K562 (cell line): ENCODE data around the gene TM4SF4. TPM values are rescaled to one million over a fixed set of nuclear protein-coding genes. Genes with fewer than 3 reads are reported as not detected.

Experiments used
- ATAC-seq: fragments of 200-7000 bp; cut with Tn5 transposase; 3 replicates; pipeline ENCODE4 v1.9.1; 2020; ENCODE audit warnings: moderate library complexity
- BruUV-seq: library from RNA; stranded (reverse); fragments of 400-500 nt; replicated peaks from 2 replicates; lab custom pipeline; 2021; lab: Mats Ljungman, UMichigan
- CTCF ChIA-PET: fragments of 300-600 bp; formaldehyde crosslinking; extraction: SDS; loops from one replicate; lab custom pipeline; 2021; ENCODE audit warnings: low intra/inter-chr PET ratio; lab: Yijun Ruan, JAX
- POLR2A ChIA-PET: fragments of 300-600, 350-650 bp; sonication (Branson Sonifier 250); formaldehyde crosslinking; extraction: SDS; loops from one replicate; lab custom pipeline; 2021; ENCODE audit warnings: antibody characterized with exemption, inconsistent platforms; lab: Yijun Ruan, JAX
- DNase-seq, 4 experiments: peaks; one replicate each; pipeline versions ENCODE4 v3.0.0 to v3.0.0-alpha.2; 2011 to 2018; ENCODE audit warnings: low spot score in 3 of 4, mixed read lengths in 3 of 4; ENCODE audit errors: extremely low read depth in 1 of 4
- FAIRE-seq: peaks from 2 replicates; lab custom pipeline; 2011; peaks lifted over from hg19 to GRCh38; lab: Jason Lieb, UNC
- H2AFZ ChIP-seq: 2 replicates; pipeline ENCODE4 v1.6.0; 2011; ENCODE audit warnings: low read depth, low read length, control low read depth, inconsistent platforms
- H3K27ac ChIP-seq: fragments of 200-600 bp; 3 replicates; pipeline ENCODE4 v1.8.0; 2011; ENCODE audit warnings: low read depth, mild to moderate bottlenecking, control low read depth, inconsistent platforms, low read length, moderate library complexity, mixed read lengths; ENCODE audit errors: extremely low read depth
- H3K27me3 ChIP-seq, 2 experiments: fragments of 300-600 bp in 1 of 2; 2 replicates in 1 of 2; 3 replicates in 1 of 2; pipeline versions ENCODE4 v1.6.0 to v1.8.0; 2011; ENCODE audit warnings: inconsistent platforms in 2 of 2, low read length in 2 of 2, mild to moderate bottlenecking in 1 of 2, mixed read lengths in 1 of 2, moderate library complexity in 1 of 2; ENCODE audit not compliant: control insufficient read depth in 2 of 2, insufficient read depth in 2 of 2
- H3K36me3 ChIP-seq: fragments of 300-600 bp; 3 replicates; pipeline ENCODE4 v1.8.0; 2011; ENCODE audit warnings: mild to moderate bottlenecking, low read length, inconsistent platforms; ENCODE audit not compliant: control insufficient read depth, insufficient read depth
- H3K4me1 ChIP-seq, 2 experiments: fragments of 200-600 bp in 1 of 2; replicated peaks in 1 of 2; 2 replicates in 1 of 2; 3 replicates in 1 of 2; pipeline versions ENCODE4 v1.5.1 to v1.8.0; 2011; ENCODE audit warnings: inconsistent platforms in 2 of 2, low read length in 2 of 2, mild to moderate bottlenecking in 1 of 2, mixed read lengths in 1 of 2, moderate library complexity in 1 of 2; ENCODE audit not compliant: control insufficient read depth in 2 of 2, insufficient read depth in 2 of 2
- H3K4me2 ChIP-seq: 2 replicates; pipeline ENCODE4 v1.6.1; 2011; ENCODE audit warnings: low read length, control low read depth, inconsistent platforms, mixed read lengths; ENCODE audit not compliant: insufficient read depth
- H3K4me3 ChIP-seq: fragments of 200-600 bp; sonication (generic), shearing (Covaris generic); 2 replicates; pipeline ENCODE4 v1.5.1; 2016; ENCODE audit warnings: control low read depth, inconsistent platforms
- H3K79me2 ChIP-seq: fragments of 200-600 bp; 3 replicates; pipeline ENCODE4 v1.8.0; 2011; ENCODE audit warnings: low read length, inconsistent platforms; ENCODE audit not compliant: control insufficient read depth, insufficient read depth
- H3K9ac ChIP-seq, 2 experiments: 2 replicates each; pipeline versions ENCODE4 v1.6.0 to v1.6.1; 2011; ENCODE audit warnings: low read depth in 2 of 2, low read length in 2 of 2, control low read depth in 1 of 2, inconsistent platforms in 1 of 2, mild to moderate bottlenecking in 1 of 2, mixed read lengths in 1 of 2; ENCODE audit not compliant: insufficient read depth in 1 of 2
- H3K9me1 ChIP-seq: one replicate; pipeline ENCODE4 v1.6.0; 2011; ENCODE audit warnings: inconsistent platforms, mild to moderate bottlenecking, low read length, moderate library complexity; ENCODE audit not compliant: control insufficient read depth, insufficient read depth
- H3K9me3 ChIP-seq: replicated peaks from 2 replicates; pipeline ENCODE4 v1.5.1; 2011; ENCODE audit warnings: low read depth, low read length, inconsistent platforms; ENCODE audit not compliant: control insufficient read depth, insufficient read depth
- H4K20me1 ChIP-seq: replicated peaks from 2 replicates; pipeline ENCODE4 v1.6.1; 2011; ENCODE audit warnings: low read length, inconsistent platforms, mixed read lengths; ENCODE audit not compliant: control insufficient read depth, insufficient read depth
- ARID1B ChIP-seq: fragments of 450-650 bp; IDR thresholded peaks from 2 replicates; pipeline ENCODE4 v1.6.1; 2016; ENCODE audit warnings: antibody characterized with exemption, mild to moderate bottlenecking, inconsistent platforms
- IRF2 ChIP-seq: sonication (generic); formaldehyde crosslinking; IDR thresholded peaks from 2 replicates; pipeline ENCODE4 v1.8.1; 2022; ENCODE audit warnings: mild to moderate bottlenecking, missing genetic modification reagents
- ZBTB49 ChIP-seq: sonication (generic); formaldehyde crosslinking; IDR thresholded peaks from 2 replicates; pipeline ENCODE4 v1.8.0; 2022; ENCODE audit warnings: missing genetic modification reagents, mild to moderate bottlenecking, borderline replicate concordance
- ZBTB8A ChIP-seq: fragments of 450-650 bp; IDR thresholded peaks from 2 replicates; pipeline ENCODE4 v1.6.1; 2018; ENCODE audit warnings: mild to moderate bottlenecking, moderate library complexity; ENCODE audit not compliant: partially characterized antibody
- ZFP91 ChIP-seq: sonication (generic); formaldehyde crosslinking; IDR thresholded peaks from 2 replicates; pipeline ENCODE4 v1.8.0; 2022; ENCODE audit warnings: mild to moderate bottlenecking, missing genetic modification reagents
- ZNF232 ChIP-seq: sonication (generic); formaldehyde crosslinking; IDR thresholded peaks from 2 replicates; pipeline ENCODE4 v1.8.0; 2022; ENCODE audit warnings: mild to moderate bottlenecking, missing genetic modification reagents
- in situ Hi-C: fragments of 300-500 bp; cut with MboI; formaldehyde crosslinking; loops from 4 replicates; pipeline ENCODE4 v1.15.0; 2018; ENCODE audit warnings: inconsistent platforms, mixed read lengths
- intact Hi-C: fragments of 100-400 bp; cut with micrococcal nuclease; formaldehyde crosslinking; loops from 2 replicates; pipeline ENCODE4 v1.14.2; 2022
- polyA plus RNA-seq, 8 experiments: library from polyadenylated mRNA; depleted of rRNA in 4 of 8; stranded (reverse) in 5 of 8; unstranded in 3 of 8; fragments of >200 nt; fragmentation: Nextera tagmentation in 2 of 8; fragmentation: Illumina TruSeq in 1 of 8; extraction: Ambion mirVana in 2 of 8; extraction: Trizol in 1 of 8; gene quantifications; 2 replicates each; pipeline versions ENCODE4 v1.2.1 to v1.2.3, GENCODE V29; 2011 to 2014; ENCODE audit warnings: inconsistent platforms in 1 of 8, missing spikeins in 1 of 8
- total RNA-seq, 7 experiments: library from RNA; depleted of rRNA in 6 of 7; stranded (reverse); fragments of >200 nt in 6 of 7; fragmentation: Illumina TruSeq in 2 of 7; extraction: Trizol in 2 of 7; gene quantifications; 2 replicates each; pipeline versions ENCODE4 v1.2.1 to v1.2.3, GENCODE V29; 2011 to 2021; ENCODE audit warnings: low replicate concordance in 1 of 7

TM4SF4 gene
- total and polyA plus RNA-seq, 9 of the 15 experiments (the other 6 are each of a cell fraction or from before 2014, with no cell fraction given) = 0.31 TPM; not detected in 8

- H3K27me3 ChIP-seq = peaks cover 4 to 13% of the 10 kb centered on the region in 2 experiments; a peak in 2 of 5 replicates
- H2AFZ ChIP-seq = no peak overlapping the region
- H3K79me2 ChIP-seq = no peaks in the 10 kb centered on the region
- no peaks in the 10 kb centered on the region for H3K36me3 ChIP-seq
- CTCF ChIA-PET = no interaction called here
- DNase-seq = no peak
- no peak overlapping the region for H3K4me2 ChIP-seq
- H3K9ac ChIP-seq = no peak overlapping the region
- intact Hi-C loops (no loop called here), in situ Hi-C loops (no loop called here)
- H3K27ac ChIP-seq = no peak overlapping the region
- FAIRE-seq = no peak
- POLR2A ChIA-PET = interaction anchor here (1.0 kb wide), 1 partner anchor 17 kb away, joined by 3 read pairs; no protein-coding TSS in a partner anchor
- H3K4me3 ChIP-seq = no peak overlapping the region
- no peaks in the 10 kb centered on the region for H3K9me3 ChIP-seq
- TF ChIP-seq ZBTB49 (CRISPR knock-in tag) = no peak
- no peak for TF ChIP-seq ZFP91 (CRISPR knock-in tag)
- TF ChIP-seq ZBTB8A = no peak
- TF ChIP-seq ARID1B = no peak
- TF ChIP-seq IRF2 (CRISPR knock-in tag) = no peak
- TF ChIP-seq ZNF232 = no peak
- no peaks in the 10 kb centered on the region for H4K20me1 ChIP-seq
- ATAC-seq = no peak
- no peaks in the 10 kb centered on the region for H3K9me1 ChIP-seq
- no TSS peak for BruUV-seq
- no peaks in the 10 kb centered on the region for H3K4me1 ChIP-seq
These were observed 36.8 kb upstream of the TM4SF4 start for GRCh38 chr3:149437710-149438109.
